PC-9 (cell line): ENCODE measurements around the gene ZMIZ1.

Source experiments
- CTCF ChIP-seq: fragments of 200-600 bp; sonication (generic); conservative IDR thresholded peaks from 2 replicates; pipeline ENCODE4 v1.6.1; 2017; ENCODE audit warnings: mixed run types, antibody characterized with exemption, mild to moderate bottlenecking, moderate library complexity
- EZH2 ChIP-seq: fragments of 200-600 bp; sonication (generic); IDR thresholded peaks from 2 replicates; pipeline ENCODE4 v1.8.0; 2017; ENCODE audit warnings: antibody characterized with exemption, low read depth

GRCh38 chr10:79335094-79335469 lies 266.3 kb downstream of the ZMIZ1 start:
- TF ChIP-seq CTCF (no peak), EZH2 (no peak)
